ENCODE results near the gene HLF.

The HLF gene

DNA sequence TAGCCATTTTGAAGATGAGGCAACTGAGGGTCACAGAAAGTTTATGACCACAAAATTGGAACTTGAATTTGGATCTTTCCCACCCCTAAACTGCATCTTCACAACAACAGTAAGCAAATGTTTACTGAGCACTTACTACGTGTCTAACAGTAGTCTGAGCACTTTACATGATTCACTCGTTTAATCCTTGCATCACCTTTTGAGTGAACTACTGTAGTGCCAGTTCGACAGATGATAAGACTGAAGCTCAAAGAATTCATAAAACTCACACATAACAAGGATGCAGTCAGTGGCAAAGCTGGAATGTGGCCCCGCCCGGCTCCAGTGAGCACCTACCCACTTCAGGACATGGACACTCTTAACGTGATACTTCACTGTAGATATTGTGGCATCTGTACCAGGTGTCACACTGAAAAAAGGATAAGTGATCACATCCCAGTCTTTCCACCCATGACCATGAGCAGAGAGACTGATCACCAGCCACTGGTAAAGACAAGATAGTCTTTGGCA lies 36.0 kb upstream of the HLF start:
- Histone ChIP-seq H3K4ac (ENCODE audit: low read depth, low read length) (no peak overlapping the region), H3K27me3 (ENCODE audit: insufficient read depth, low read length) (no peaks in the 10 kb centered on the region), H3K36me3 (ENCODE audit: control insufficient read depth in 1 of 2, insufficient read depth in 2 of 2, low read length in 2 of 2) (no peaks in the 10 kb centered on the region), H2BK120ac (ENCODE audit: insufficient read depth, low read length, poor library complexity) (no peak overlapping the region), H3K27ac (ENCODE audit: low read depth, low read length) (no peak overlapping the region), H3K4me3 (ENCODE audit: low read depth, low read length) (no peak overlapping the region), H4K91ac (ENCODE audit: low read depth, low read length) (no peak overlapping the region), H2AK5ac (ENCODE audit: low read length) (no peak overlapping the region), H2AFZ (ENCODE audit: insufficient read depth, low read length, poor library complexity) (no peak overlapping the region), H3K79me1 (ENCODE audit: low read length) (no peaks in the 10 kb centered on the region), H4K8ac (ENCODE audit: low read depth, low read length) (no peak overlapping the region), H3K9me3 (ENCODE audit: insufficient read depth, low read depth, low read length) (peaks cover 2% of the 10 kb centered on the region), H3K14ac (ENCODE audit: low read length) (no peak overlapping the region), H2BK12ac (ENCODE audit: low read length) (no peak overlapping the region), H3K23ac (ENCODE audit: low read length) (no peak overlapping the region), H3K4me2 (ENCODE audit: low read length) (no peak overlapping the region), H2BK5ac (ENCODE audit: low read depth, low read length, poor library complexity) (no peak overlapping the region), H3K9ac (ENCODE audit: low read length) (no peak overlapping the region), H3K18ac (ENCODE audit: low read length) (no peak overlapping the region), H3K4me1 (ENCODE audit: control insufficient read depth in 1 of 2, insufficient read depth in 2 of 2, low read length in 2 of 2) (no peaks in the 10 kb centered on the region), H4K12ac (ENCODE audit: low read depth, low read length) (no peak overlapping the region), H3K79me2 (ENCODE audit: control insufficient read depth, insufficient read depth, low read length, poor library complexity) (no peaks in the 10 kb centered on the region)
- WGBS (ENCODE audit: extremely low coverage, insufficient coverage, insufficient read length) = no CpG with 5 or more reads among the region's 6 CpGs
- DNase-seq = no peak

DNA sequence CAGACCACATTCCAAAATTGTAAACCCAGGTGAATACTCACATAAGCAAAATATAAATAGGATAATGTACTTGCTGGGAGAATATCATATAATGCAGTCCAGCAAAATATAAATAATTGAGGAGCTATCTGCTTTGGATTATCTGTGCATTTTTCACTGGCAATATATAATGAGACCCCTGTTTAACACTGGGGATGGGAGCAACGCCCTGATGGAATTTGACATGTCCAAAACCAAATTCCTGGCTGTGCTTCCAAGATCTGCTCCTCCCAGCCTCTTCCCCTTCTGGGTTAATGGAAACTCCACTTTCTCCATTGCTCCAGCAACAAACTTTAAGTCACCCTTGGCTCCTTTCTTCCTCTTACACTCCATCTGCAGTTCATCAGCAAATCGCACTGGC lies 35.5 kb upstream of the HLF start:
- no peak overlapping the region for H3K23ac ChIP-seq (ENCODE audit: low read length)
- H2BK120ac ChIP-seq (ENCODE audit: insufficient read depth, low read length, poor library complexity) = no peak overlapping the region
- H3K79me2 ChIP-seq (ENCODE audit: control insufficient read depth, insufficient read depth, low read length, poor library complexity) = no peaks in the 10 kb centered on the region
- no peaks in the 10 kb centered on the region for H3K27me3 ChIP-seq (ENCODE audit: insufficient read depth, low read length)
- no peak overlapping the region for H3K4me2 ChIP-seq (ENCODE audit: low read length)
- H2BK12ac ChIP-seq (ENCODE audit: low read length) = no peak overlapping the region
- no peak overlapping the region for H2AK5ac ChIP-seq (ENCODE audit: low read length)
- no peak overlapping the region for H3K14ac ChIP-seq (ENCODE audit: low read length)
- WGBS (ENCODE audit: extremely low coverage, insufficient coverage, insufficient read length) = no CpG with 5 or more reads among the region's 2 CpGs
- H3K79me1 ChIP-seq (ENCODE audit: low read length) = no peaks in the 10 kb centered on the region
- no peak overlapping the region for H3K18ac ChIP-seq (ENCODE audit: low read length)
- peaks cover 2% of the 10 kb centered on the region for H3K9me3 ChIP-seq (ENCODE audit: insufficient read depth, low read depth, low read length)
- no peak overlapping the region for H2BK5ac ChIP-seq (ENCODE audit: low read depth, low read length, poor library complexity)
- no peak overlapping the region for H2AFZ ChIP-seq (ENCODE audit: insufficient read depth, low read length, poor library complexity)
- H3K4ac ChIP-seq (ENCODE audit: low read depth, low read length) = no peak overlapping the region
- H3K4me1 ChIP-seq (ENCODE audit: control insufficient read depth in 1 of 2, insufficient read depth in 2 of 2, low read length in 2 of 2) = no peaks in the 10 kb centered on the region
- H3K4me3 ChIP-seq (ENCODE audit: low read depth, low read length) = no peak overlapping the region
- no peak overlapping the region for H4K8ac ChIP-seq (ENCODE audit: low read depth, low read length)
- no peak overlapping the region for H4K91ac ChIP-seq (ENCODE audit: low read depth, low read length)
- no peak overlapping the region for H4K12ac ChIP-seq (ENCODE audit: low read depth, low read length)
- no peaks in the 10 kb centered on the region for H3K36me3 ChIP-seq (ENCODE audit: control insufficient read depth in 1 of 2, insufficient read depth in 2 of 2, low read length in 2 of 2)
- DNase-seq = no peak
- H3K9ac ChIP-seq (ENCODE audit: low read length) = no peak overlapping the region
- no peak overlapping the region for H3K27ac ChIP-seq (ENCODE audit: low read depth, low read length)

DNA sequence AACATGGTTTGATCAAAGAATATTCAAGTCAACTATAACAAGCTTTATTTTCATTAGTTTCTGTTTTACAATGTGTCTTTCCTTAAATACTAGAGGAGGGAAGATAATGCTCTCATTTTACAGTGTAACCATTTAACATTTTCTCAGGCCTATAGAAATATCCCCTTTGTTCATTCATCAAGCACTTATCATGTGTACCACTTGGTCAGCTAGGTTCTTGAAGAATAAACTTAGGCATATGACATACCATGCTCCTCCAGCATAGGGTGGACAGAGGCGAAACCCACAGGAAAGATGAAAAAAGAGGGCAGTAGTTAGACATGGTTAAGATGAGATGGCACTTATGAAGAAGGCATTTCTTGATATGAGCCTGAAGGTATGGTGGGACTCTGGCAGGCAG lies 34.0 kb upstream of the HLF start:
- H3K79me1 ChIP-seq (ENCODE audit: low read length) = no peaks in the 10 kb centered on the region

DNA sequence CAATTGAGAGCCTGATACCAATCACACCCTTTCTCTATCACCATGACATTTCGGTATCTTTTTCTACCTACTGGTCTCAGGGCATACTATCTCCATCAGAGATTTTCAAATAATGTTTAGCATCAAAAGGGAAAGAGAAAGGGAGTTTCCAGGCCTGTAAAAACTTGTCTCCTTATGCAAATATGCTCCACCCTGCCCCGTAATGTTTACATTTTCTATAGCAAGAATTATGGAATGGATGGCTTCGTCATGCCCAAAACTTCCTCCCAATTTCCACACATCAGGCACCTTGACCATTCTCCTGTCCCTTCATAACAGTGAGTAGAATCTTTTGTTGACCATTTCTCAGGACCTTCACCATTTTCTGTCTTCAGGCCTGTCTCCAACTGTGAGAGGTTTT lies 30.9 kb upstream of the HLF start:
- no peak overlapping the region for H3K23ac ChIP-seq (ENCODE audit: low read length)
- WGBS (ENCODE audit: extremely low coverage, insufficient coverage, insufficient read length) = no CpG with 5 or more reads among the region's 3 CpGs
- H3K18ac ChIP-seq (ENCODE audit: low read length) = no peak overlapping the region
- no peaks in the 10 kb centered on the region for H3K79me1 ChIP-seq (ENCODE audit: low read length)
- no peaks in the 10 kb centered on the region for H3K79me2 ChIP-seq (ENCODE audit: control insufficient read depth, insufficient read depth, low read length, poor library complexity)
- H3K27ac ChIP-seq (ENCODE audit: low read depth, low read length) = no peak overlapping the region
- H3K9me3 ChIP-seq (ENCODE audit: insufficient read depth, low read depth, low read length) = peaks cover under 1% of the 10 kb centered on the region
- no peak overlapping the region for H4K8ac ChIP-seq (ENCODE audit: low read depth, low read length)
- H2AFZ ChIP-seq (ENCODE audit: insufficient read depth, low read length, poor library complexity) = no peak overlapping the region
- H3K4ac ChIP-seq (ENCODE audit: low read depth, low read length) = no peak overlapping the region
- no peak for DNase-seq
- no peak overlapping the region for H2BK12ac ChIP-seq (ENCODE audit: low read length)
- H3K14ac ChIP-seq (ENCODE audit: low read length) = no peak overlapping the region
- no peak overlapping the region for H2BK5ac ChIP-seq (ENCODE audit: low read depth, low read length, poor library complexity)
- H3K4me2 ChIP-seq (ENCODE audit: low read length) = no peak overlapping the region
- no peak overlapping the region for H2BK120ac ChIP-seq (ENCODE audit: insufficient read depth, low read length, poor library complexity)
- H3K9ac ChIP-seq (ENCODE audit: low read length) = no peak overlapping the region
- H3K36me3 ChIP-seq (ENCODE audit: control insufficient read depth in 1 of 2, insufficient read depth in 2 of 2, low read length in 2 of 2) = no peaks in the 10 kb centered on the region
- no peaks in the 10 kb centered on the region for H3K27me3 ChIP-seq (ENCODE audit: insufficient read depth, low read length)
- H4K12ac ChIP-seq (ENCODE audit: low read depth, low read length) = no peak overlapping the region
- no peak overlapping the region for H2AK5ac ChIP-seq (ENCODE audit: low read length)
- peaks cover 0 to 4% of the 10 kb centered on the region in 2 experiments for H3K4me1 ChIP-seq (ENCODE audit: control insufficient read depth in 1 of 2, insufficient read depth in 2 of 2, low read length in 2 of 2)
- H3K4me3 ChIP-seq (ENCODE audit: low read depth, low read length) = no peak overlapping the region
- H4K91ac ChIP-seq (ENCODE audit: low read depth, low read length) = no peak overlapping the region

More for the DNA sequence above, 34.0 kb upstream of the HLF start:
- Histone ChIP-seq H4K8ac (ENCODE audit: low read depth, low read length) (no peak overlapping the region), H3K36me3 (ENCODE audit: control insufficient read depth in 1 of 2, insufficient read depth in 2 of 2, low read length in 2 of 2) (no peaks in the 10 kb centered on the region), H2AFZ (ENCODE audit: insufficient read depth, low read length, poor library complexity) (no peak overlapping the region), H3K9ac (ENCODE audit: low read length) (no peak overlapping the region), H3K23ac (ENCODE audit: low read length) (no peak overlapping the region), H2BK120ac (ENCODE audit: insufficient read depth, low read length, poor library complexity) (no peak overlapping the region), H4K91ac (ENCODE audit: low read depth, low read length) (no peak overlapping the region), H3K27me3 (ENCODE audit: insufficient read depth, low read length) (no peaks in the 10 kb centered on the region), H3K4me3 (ENCODE audit: low read depth, low read length) (no peak overlapping the region), H3K4me2 (ENCODE audit: low read length) (no peak overlapping the region), H2BK12ac (ENCODE audit: low read length) (no peak overlapping the region), H3K27ac (ENCODE audit: low read depth, low read length) (no peak overlapping the region), H3K79me2 (ENCODE audit: control insufficient read depth, insufficient read depth, low read length, poor library complexity) (no peaks in the 10 kb centered on the region), H3K14ac (ENCODE audit: low read length) (no peak overlapping the region), H3K18ac (ENCODE audit: low read length) (no peak overlapping the region), H2AK5ac (ENCODE audit: low read length) (no peak overlapping the region), H3K9me3 (ENCODE audit: insufficient read depth, low read depth, low read length) (peaks cover 2% of the 10 kb centered on the region), H3K4ac (ENCODE audit: low read depth, low read length) (no peak overlapping the region), H2BK5ac (ENCODE audit: low read depth, low read length, poor library complexity) (no peak overlapping the region), H3K4me1 (ENCODE audit: control insufficient read depth in 1 of 2, insufficient read depth in 2 of 2, low read length in 2 of 2) (no peaks in the 10 kb centered on the region), H4K12ac (ENCODE audit: low read depth, low read length) (no peak overlapping the region)
- DNase-seq = no peak
- no CpG with 5 or more reads among the region's 1 CpG for WGBS (ENCODE audit: extremely low coverage, insufficient coverage, insufficient read length)

Measured in trophoblast cell (in vitro differentiated cells and primary cell).